HepG2 (cell line): Measurements from ENCODE around the gene VARS2. TPM values are rescaled to one million over a fixed set of nuclear protein-coding genes. Genes with fewer than 3 reads are reported as not detected.

Source experiments
- ATAC-seq: fragments of 200-7000 bp; cut with Tn5 transposase; 3 replicates; pipeline ENCODE4 v1.9.1; 2020; ENCODE audit warnings: mild to moderate bottlenecking, moderate library complexity
- BruUV-seq: library from RNA; stranded (reverse); fragments of 400-500 nt; replicated peaks from 2 replicates; lab custom pipeline; 2021; lab: Mats Ljungman, UMichigan
- CTCF ChIA-PET: fragments of 300-600 bp; formaldehyde crosslinking; extraction: SDS; loops from one replicate; lab custom pipeline; 2021; ENCODE audit warnings: low total read pairs, inconsistent platforms, low intra/inter-chr PET ratio; lab: Yijun Ruan, JAX
- POLR2A ChIA-PET: fragments of 350-600 bp; sonication (Branson Sonifier 250); formaldehyde crosslinking; loops from one replicate; lab custom pipeline; 2020; ENCODE audit warnings: antibody characterized with exemption, inconsistent platforms; lab: Yijun Ruan, JAX
- DNase-seq: peaks from one replicate; pipeline ENCODE4 v3.0.0-alpha.2; 2015; ENCODE audit warnings: low spot score
- FAIRE-seq: peaks from 3 replicates; lab custom pipeline; 2011; peaks lifted over from hg19 to GRCh38; lab: Jason Lieb, UNC
- H2AFZ ChIP-seq: one replicate; pipeline ENCODE4 v1.6.1; 2011; ENCODE audit warnings: low read length, inconsistent platforms
- H3K27ac ChIP-seq: fragments of 300-600 bp; 3 replicates; pipeline ENCODE4 v1.8.0; 2011; ENCODE audit warnings: mixed run types, mild to moderate bottlenecking, mixed read lengths, low read length, inconsistent platforms; ENCODE audit not compliant: insufficient read depth; ENCODE audit errors: extremely low read length
- H3K27me3 ChIP-seq, 2 experiments: fragments of 200-600 bp in 1 of 2; 2 replicates in 1 of 2; 3 replicates in 1 of 2; pipeline versions ENCODE4 v1.6.0 to v1.8.0; 2011; ENCODE audit warnings: low read length in 2 of 2, mild to moderate bottlenecking in 2 of 2, moderate library complexity in 2 of 2, inconsistent platforms in 1 of 2; ENCODE audit not compliant: insufficient read depth in 2 of 2, control insufficient read depth in 1 of 2
- H3K36me3 ChIP-seq, 2 experiments: fragments of 200-600 bp in 1 of 2; replicated peaks in 1 of 2; 2 replicates in 1 of 2; 3 replicates in 1 of 2; pipeline versions ENCODE4 v1.5.1 to v1.8.0; 2011; ENCODE audit warnings: low read length in 2 of 2, inconsistent platforms in 1 of 2; ENCODE audit not compliant: insufficient read depth in 2 of 2, control insufficient read depth in 1 of 2
- H3K4me1 ChIP-seq: 2 replicates; pipeline ENCODE4 v1.5.1; 2012; ENCODE audit warnings: low read length, inconsistent platforms; ENCODE audit not compliant: insufficient read depth
- H3K4me2 ChIP-seq: 2 replicates; pipeline ENCODE4 v1.6.0; 2011; ENCODE audit warnings: low read depth, low read length, inconsistent platforms
- H3K4me3 ChIP-seq, 3 experiments: fragments of 200-600 bp in 1 of 3; sonication (generic), shearing (Covaris generic) in 1 of 3; replicated peaks in 1 of 3; 2 replicates each; pipeline ENCODE4 v1.5.1; 2011 to 2016; ENCODE audit warnings: low read length in 3 of 3, inconsistent platforms in 2 of 3, low read depth in 2 of 3, mild to moderate bottlenecking in 2 of 3, control low read depth in 1 of 3, mixed read lengths in 1 of 3; ENCODE audit not compliant: insufficient read depth in 1 of 3
- H3K79me2 ChIP-seq: one replicate; pipeline ENCODE4 v1.6.1; 2011; ENCODE audit warnings: low read length, inconsistent platforms; ENCODE audit not compliant: insufficient read depth
- H3K9ac ChIP-seq: 2 replicates; pipeline ENCODE4 v1.6.0; 2011; ENCODE audit warnings: mild to moderate bottlenecking, low read depth, low read length, inconsistent platforms; ENCODE audit not compliant: insufficient read depth
- H3K9me3 ChIP-seq: 2 replicates; pipeline ENCODE4 v1.5.1; 2012; ENCODE audit warnings: mild to moderate bottlenecking, low read length
- H4K20me1 ChIP-seq: 2 replicates; pipeline ENCODE4 v1.6.0; 2011; ENCODE audit warnings: inconsistent platforms, mild to moderate bottlenecking, low read length, moderate library complexity; ENCODE audit not compliant: insufficient read depth
- AHR ChIP-seq: IDR thresholded peaks from 2 replicates; pipeline ENCODE4 v1.6.1; 2018; ENCODE audit warnings: missing genetic modification reagents, missing compliant biosample characterization
- ATF7 ChIP-seq, 2 experiments: fragments of 450-650 bp in 1 of 2; sonication (generic) in 1 of 2; formaldehyde crosslinking in 1 of 2; IDR thresholded peaks; 2 replicates each; pipeline versions ENCODE4 v1.4.0 to v1.6.1; 2016 to 2020; ENCODE audit warnings: antibody characterized with exemption in 1 of 2, mild to moderate bottlenecking in 1 of 2, missing genetic modification reagents in 1 of 2
- MBD4 ChIP-seq: IDR thresholded peaks from 2 replicates; pipeline ENCODE4 v1.6.1; 2012; ENCODE audit warnings: low read length, inconsistent platforms, borderline replicate concordance
- PAX8 ChIP-seq: sonication (generic); formaldehyde crosslinking; IDR thresholded peaks from 2 replicates; pipeline ENCODE4 v1.8.0; 2022; ENCODE audit warnings: mild to moderate bottlenecking, missing genetic modification reagents, borderline replicate concordance
- ZNF121 ChIP-seq: sonication (generic); formaldehyde crosslinking; IDR thresholded peaks from 2 replicates; pipeline ENCODE4 v1.5.0; 2020; ENCODE audit warnings: mild to moderate bottlenecking, missing genetic modification reagents
- WGBS: methylation state at CpG from one replicate; pipeline ENCODE4 v1.1.6; 2017; ENCODE audit warnings: low lambda C conversion rate; 5-methylcytosine and 5-hydroxymethylcytosine counted together
- in situ Hi-C: cut with HindIII; loops from 2 replicates; pipeline ENCODE4 v1.10.0; 2017; ENCODE audit warnings: low pct_unique_long_range_greater_than_20kb; ENCODE audit not compliant: extremely low pct_ligation_motif_present
- intact Hi-C: fragments of 100-400 bp; cut with micrococcal nuclease; formaldehyde crosslinking; loops from one replicate; pipeline ENCODE4 v1.10.0; 2022; ENCODE audit not compliant: unreplicated experiment
- polyA plus RNA-seq, 8 experiments: library from polyadenylated mRNA; depleted of rRNA in 3 of 8; stranded (reverse) in 7 of 8; unstranded in 1 of 8; fragments of >200 nt; fragmentation: Illumina TruSeq in 4 of 8; extraction: Trizol in 4 of 8; gene quantifications; 2 replicates each; pipeline versions ENCODE4 v1.2.1 to v1.2.3, GENCODE V29; 2011 to 2016; ENCODE audit warnings: low read depth in 4 of 8, missing spikeins in 1 of 8, mixed read lengths in 1 of 8; ENCODE audit not compliant: insufficient read depth in 1 of 8
- total RNA-seq, 5 experiments: library from RNA; depleted of rRNA; stranded (reverse); fragments of >200 nt; fragmentation: Illumina TruSeq; extraction: Trizol; gene quantifications; 2 replicates each; pipeline ENCODE4 v1.2.3, GENCODE V29; 2016; ENCODE audit warnings: low read depth in 1 of 5
- TF ChIP-seq, protein P1 (sequence below): sonication (generic); formaldehyde crosslinking; IDR thresholded peaks from 2 replicates; pipeline ENCODE4 v1.4.0; 2020; ENCODE audit warnings: mild to moderate bottlenecking, missing genetic modification reagents

Gene VARS2
- total and polyA plus RNA-seq, 2 of the 13 experiments (the other 11 are each of a cell fraction or from before 2014, with no cell fraction given): 61.8 to 71.8 TPM

DNA sequence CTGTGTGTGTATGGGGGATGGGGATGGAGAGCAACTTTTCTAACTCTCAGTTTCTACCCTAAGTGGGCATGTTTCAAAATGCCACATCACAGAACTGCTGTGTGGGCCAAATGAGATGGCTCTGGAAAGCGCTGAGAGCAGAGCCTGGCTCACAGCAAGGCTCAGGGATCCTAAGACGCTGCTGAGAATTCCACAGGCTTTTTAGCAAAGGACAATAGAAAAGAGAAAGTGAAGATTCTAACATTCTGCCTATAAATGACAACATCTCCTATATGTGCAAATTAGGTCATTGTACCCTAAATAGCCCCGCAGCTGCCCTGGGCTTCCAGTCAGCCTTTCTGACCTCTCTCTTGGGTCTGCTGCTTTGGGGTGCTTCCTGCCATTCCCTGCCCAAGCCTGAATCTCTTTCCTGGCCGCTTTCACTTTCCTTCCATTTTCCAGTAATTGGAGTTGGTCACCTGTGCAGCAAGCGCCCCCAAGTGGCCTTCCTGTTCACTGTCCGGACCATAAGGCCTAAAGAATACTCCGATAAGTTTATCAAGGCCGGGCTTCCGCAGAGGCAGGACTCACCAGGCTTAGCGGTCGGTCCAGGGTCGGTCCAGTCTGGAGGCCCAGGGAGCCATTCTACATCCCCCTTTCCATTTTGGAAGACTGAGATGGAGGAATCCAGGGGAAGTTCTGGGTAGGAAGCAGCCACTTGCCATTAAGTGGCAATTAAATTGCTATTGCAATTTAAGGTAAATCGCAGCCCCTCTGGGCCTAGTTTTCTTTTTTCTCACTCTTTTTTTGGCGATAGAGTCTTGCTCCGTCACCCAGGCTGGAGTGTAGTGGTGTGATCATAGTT is 36.4 kb upstream of the VARS2 start (continued):
- TF ChIP-seq ATF7 (IDR thresholded peaks at IDR 0.05) (no peak), ATF7 (CRISPR knock-in tag; IDR thresholded peaks at IDR 0.05) (no peak), PAX8 (CRISPR knock-in tag) (no peak), AHR (peak; percentile 56; the same call in 1 of the 2 replicates)
- TF ChIP-seq, protein P1, sequence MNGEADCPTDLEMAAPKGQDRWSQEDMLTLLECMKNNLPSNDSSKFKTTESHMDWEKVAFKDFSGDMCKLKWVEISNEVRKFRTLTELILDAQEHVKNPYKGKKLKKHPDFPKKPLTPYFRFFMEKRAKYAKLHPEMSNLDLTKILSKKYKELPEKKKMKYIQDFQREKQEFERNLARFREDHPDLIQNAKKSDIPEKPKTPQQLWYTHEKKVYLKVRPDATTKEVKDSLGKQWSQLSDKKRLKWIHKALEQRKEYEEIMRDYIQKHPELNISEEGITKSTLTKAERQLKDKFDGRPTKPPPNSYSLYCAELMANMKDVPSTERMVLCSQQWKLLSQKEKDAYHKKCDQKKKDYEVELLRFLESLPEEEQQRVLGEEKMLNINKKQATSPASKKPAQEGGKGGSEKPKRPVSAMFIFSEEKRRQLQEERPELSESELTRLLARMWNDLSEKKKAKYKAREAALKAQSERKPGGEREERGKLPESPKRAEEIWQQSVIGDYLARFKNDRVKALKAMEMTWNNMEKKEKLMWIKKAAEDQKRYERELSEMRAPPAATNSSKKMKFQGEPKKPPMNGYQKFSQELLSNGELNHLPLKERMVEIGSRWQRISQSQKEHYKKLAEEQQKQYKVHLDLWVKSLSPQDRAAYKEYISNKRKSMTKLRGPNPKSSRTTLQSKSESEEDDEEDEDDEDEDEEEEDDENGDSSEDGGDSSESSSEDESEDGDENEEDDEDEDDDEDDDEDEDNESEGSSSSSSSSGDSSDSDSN (CRISPR knock-in tag): peak; percentile 61

DNA sequence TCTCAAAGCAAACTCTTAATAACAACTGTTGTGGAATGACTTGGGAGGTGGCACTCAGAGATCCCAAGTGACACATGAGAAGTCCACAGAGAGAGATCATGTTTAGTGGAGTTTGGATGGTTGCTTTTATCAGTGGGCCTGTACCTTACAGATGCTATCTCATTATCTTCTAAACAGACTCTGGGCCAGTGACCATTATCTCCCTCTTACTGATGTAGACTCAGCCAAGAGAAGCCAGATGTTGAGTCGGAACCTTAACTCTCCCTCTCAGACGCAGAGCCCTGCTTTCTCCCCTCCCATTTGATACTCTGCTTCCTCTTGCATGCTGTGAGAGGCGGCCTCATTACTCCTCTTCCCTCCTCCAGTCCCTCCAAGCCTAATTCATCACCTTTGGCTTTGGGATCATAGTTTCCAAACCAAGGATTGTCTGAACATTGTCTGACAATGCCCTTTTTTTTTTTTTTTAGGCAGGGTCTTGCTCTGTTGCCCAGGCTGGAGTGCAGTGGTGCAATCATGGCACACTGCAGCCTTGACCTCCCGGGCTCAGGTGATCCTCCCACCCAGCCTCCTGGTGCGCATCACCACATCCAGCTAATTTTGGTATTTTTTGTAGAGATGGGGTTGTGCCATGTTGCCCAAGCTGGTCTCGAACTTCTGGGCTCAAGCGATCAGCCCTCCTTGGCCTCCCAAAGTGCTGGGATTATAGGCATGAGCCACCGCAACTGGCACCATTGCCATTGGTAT is 34.2 kb upstream of the VARS2 start:
- Histone ChIP-seq H3K9me3 (no peaks in the 10 kb centered on the region), H3K79me2 (no peaks in the 10 kb centered on the region), H3K4me3 (no peak overlapping the region), H2AFZ (no peak overlapping the region), H3K36me3 (no peaks in the 10 kb centered on the region), H3K9ac (no peak overlapping the region), H3K4me1 (peaks cover 61% of the 10 kb centered on the region), H3K4me2 (no peak overlapping the region), H4K20me1 (no peaks in the 10 kb centered on the region), H3K27me3 (peaks cover 6 to 34% of the 10 kb centered on the region in 2 experiments), H3K27ac (no peak overlapping the region)
- in situ Hi-C loops (loop anchor here (5.0 kb wide), 2 partner anchors 53 to 138 kb away; partner anchors contain the start of genes FLOT1 and IER3), intact Hi-C loops (loop anchor here (5.0 kb wide), 2 partner anchors 38 to 158 kb away; partner anchors contain the start of gene TUBB)
- ChIA-PET POLR2A (no interaction called here), CTCF (interaction anchor here (3.9 kb wide), 1 partner anchor 51 kb away, joined by 76 read pairs; no protein-coding TSS in a partner anchor)
- WGBS: 57% methylated on average over 8 of the region's 8 CpGs
- ATAC-seq (no peak), FAIRE-seq (no peak), DNase-seq (no peak)
- TF ChIP-seq ZNF121 (peak; percentile 90), MBD4 (no peak)
- BruUV-seq: no TSS peak
